GM23338 (cell line): ENCODE results near the gene LYZ. TPM values are rescaled to one million over a fixed set of nuclear protein-coding genes. Genes with fewer than 3 reads are reported as not detected.

Experiments
- ATAC-seq: fragments of 200-7000 bp; cut with Tn5 transposase; 3 replicates; pipeline ENCODE4 v1.9.1; 2020
- DNase-seq: peaks from one replicate; pipeline ENCODE4 v3.0.0-alpha.2; 2015; ENCODE audit warnings: low spot score
- H2AFZ ChIP-seq: fragments of 200-600 bp; sonication (generic); 2 replicates; pipeline ENCODE4 v1.8.0; 2016; ENCODE audit warnings: antibody characterized with exemption, mild to moderate bottlenecking, moderate library complexity
- H3F3A ChIP-seq: fragments of 200-600 bp; sonication (generic); replicated peaks from 2 replicates; pipeline ENCODE4 v1.8.0; 2017; ENCODE audit warnings: antibody characterized with exemption, mixed run types, low read depth
- H3K27ac ChIP-seq: fragments of 200-600 bp; sonication (generic); 2 replicates; pipeline ENCODE4 v1.6.1; 2016; ENCODE audit warnings: low read depth
- H3K27me3 ChIP-seq: fragments of 200-600 bp; sonication (generic); 2 replicates; pipeline ENCODE4 v1.8.0; 2016; ENCODE audit warnings: mild to moderate bottlenecking, mixed run types, moderate library complexity; ENCODE audit not compliant: insufficient read depth
- H3K36me3 ChIP-seq: fragments of 200-600 bp; sonication (generic); 2 replicates; pipeline ENCODE4 v1.8.0; 2016; ENCODE audit warnings: mild to moderate bottlenecking; ENCODE audit not compliant: insufficient read depth
- H3K4me1 ChIP-seq: fragments of 200-600 bp; sonication (generic); 2 replicates; pipeline ENCODE4 v1.8.0; 2016; ENCODE audit warnings: mild to moderate bottlenecking, moderate library complexity; ENCODE audit not compliant: insufficient read depth
- H3K4me2 ChIP-seq: fragments of 200-600 bp; sonication (generic); 2 replicates; pipeline ENCODE4 v1.7.1; 2017; ENCODE audit warnings: mixed run types
- H3K4me3 ChIP-seq: fragments of 200-600 bp; sonication (generic); 2 replicates; pipeline ENCODE4 v1.6.1; 2016; ENCODE audit warnings: mixed run types
- H3K79me2 ChIP-seq: fragments of 200-600 bp; sonication (generic); replicated peaks from 2 replicates; pipeline ENCODE4 v1.8.0; 2017; ENCODE audit warnings: mild to moderate bottlenecking; ENCODE audit not compliant: insufficient read depth
- H3K9me2 ChIP-seq: fragments of 200-600 bp; sonication (generic); 2 replicates; pipeline ENCODE4 v1.8.0; 2017; ENCODE audit not compliant: insufficient read depth
- H4K20me1 ChIP-seq: fragments of 200-600 bp; sonication (generic); replicated peaks from 2 replicates; pipeline ENCODE4 v1.8.0; 2017; ENCODE audit warnings: mild to moderate bottlenecking; ENCODE audit not compliant: insufficient read depth
- H3K27ac Mint-ChIP-seq: 2 replicates; pipeline ENCODE4 v1.8.0; 2020; ENCODE audit warnings: inconsistent platforms, mild to moderate bottlenecking, moderate library complexity, mixed read lengths
- H3K27me3 Mint-ChIP-seq: 3 replicates; pipeline ENCODE4 v1.8.0; 2022; ENCODE audit warnings: low read depth, mild to moderate bottlenecking, moderate library complexity, mixed read lengths, inconsistent platforms; ENCODE audit not compliant: insufficient read depth, poor library complexity
- H3K36me3 Mint-ChIP-seq: 3 replicates; pipeline ENCODE4 v1.8.0; 2021; ENCODE audit warnings: low read depth, mild to moderate bottlenecking, inconsistent platforms, moderate library complexity, mixed read lengths
- H3K4me1 Mint-ChIP-seq: 3 replicates; pipeline ENCODE4 v1.8.0; 2020; ENCODE audit warnings: mild to moderate bottlenecking, inconsistent platforms, mixed read lengths
- H3K4me3 Mint-ChIP-seq: 3 replicates; pipeline ENCODE4 v1.8.0; 2021; ENCODE audit warnings: moderate library complexity, mild to moderate bottlenecking, inconsistent platforms, mixed read lengths
- H3K9me3 Mint-ChIP-seq: 3 replicates; pipeline ENCODE4 v1.8.0; 2020; ENCODE audit warnings: moderate library complexity, mild to moderate bottlenecking, inconsistent platforms, mixed read lengths
- CREB1 ChIP-seq: fragments of 250-450 bp; sonication (Bioruptor Pico); IDR thresholded peaks from 2 replicates; pipeline ENCODE4 v1.5.0; 2020; ENCODE audit warnings: low read depth, mild to moderate bottlenecking, moderate library complexity
- ETS1 ChIP-seq: IDR thresholded peaks from 2 replicates; pipeline ENCODE4 v1.6.1; 2016; ENCODE audit warnings: antibody characterized with exemption
- EZH2 ChIP-seq: fragments of 200-600 bp; sonication (generic); IDR thresholded peaks from one replicate; pipeline ENCODE4 v1.8.0; 2017; ENCODE audit warnings: antibody characterized with exemption, mild to moderate bottlenecking, low read depth; ENCODE audit not compliant: unreplicated experiment
- EZH2phosphoT487 ChIP-seq: fragments of 200-600 bp; sonication (generic); IDR thresholded peaks from one replicate; pipeline ENCODE4 v1.8.1; 2018; ENCODE audit warnings: antibody characterized with exemption; ENCODE audit not compliant: unreplicated experiment
- JUNB ChIP-seq: IDR thresholded peaks from one replicate; pipeline ENCODE4 v1.6.1; 2016; ENCODE audit warnings: antibody characterized with exemption; ENCODE audit not compliant: unreplicated experiment
- NANOG ChIP-seq: IDR thresholded peaks from 2 replicates; pipeline ENCODE4 v1.6.1; 2016; ENCODE audit warnings: antibody characterized with exemption, borderline replicate concordance
- POLR2AphosphoS5 ChIP-seq: IDR thresholded peaks from 2 replicates; pipeline ENCODE4 v1.6.1; 2016; ENCODE audit warnings: antibody characterized with exemption, low read depth
- STAT1 ChIP-seq: IDR thresholded peaks from one replicate; pipeline ENCODE4 v1.6.1; 2016; ENCODE audit warnings: antibody characterized with exemption; ENCODE audit not compliant: unreplicated experiment
- ZNF114 ChIP-seq: fragments of 250-450 bp; sonication (Bioruptor Pico); IDR thresholded peaks from 2 replicates; pipeline ENCODE4 v1.5.0; 2020; ENCODE audit warnings: mild to moderate bottlenecking, moderate library complexity
- ZNF331 ChIP-seq: fragments of 250-450 bp; sonication (Bioruptor Pico); IDR thresholded peaks from 2 replicates; pipeline ENCODE4 v1.5.0; 2020; ENCODE audit warnings: low read depth, mild to moderate bottlenecking, moderate library complexity
- polyA plus RNA-seq: library from polyadenylated mRNA; unstranded; fragments of >200 nt; fragmentation: Nextera tagmentation; extraction: Ambion mirVana; gene quantifications from 2 replicates; pipeline ENCODE4 v1.2.1, GENCODE V29; 2016
- total RNA-seq: library from RNA; depleted of rRNA; stranded (reverse); fragments of >200 nt; shearing (Covaris generic); gene quantifications from 2 replicates; pipeline ENCODE4 v1.2.3, GENCODE V29; 2014
- TF ChIP-seq, protein P1 (sequence below): fragments of 250-450 bp; sonication (Bioruptor Pico); IDR thresholded peaks from 2 replicates; pipeline ENCODE4 v1.5.0; 2020; ENCODE audit warnings: mild to moderate bottlenecking, moderate library complexity
- TF ChIP-seq, protein P2 (sequence below): IDR thresholded peaks from one replicate; pipeline ENCODE4 v1.6.1; 2018; ENCODE audit warnings: antibody characterized with exemption; ENCODE audit not compliant: unreplicated experiment
- TF ChIP-seq, protein P3 (sequence below), 2 experiments: fragments of 200-600 bp in 1 of 2; sonication (generic) in 1 of 2; conservative IDR thresholded peaks; 2 replicates each; pipeline versions ENCODE4 v1.5.1 to v1.6.1; 2016 to 2017; ENCODE audit warnings: antibody characterized with exemption in 2 of 2, low read depth in 2 of 2, mild to moderate bottlenecking in 2 of 2, moderate library complexity in 1 of 2

The LYZ gene
- total and polyA plus RNA-seq, 2 experiments from 2014 or later: not detected

- H3K27me3 ChIP-seq: no peaks in the 10 kb centered on the region
- no peaks in the 10 kb centered on the region for H4K20me1 ChIP-seq
- Mint-ChIP-seq H3K27ac (no peak overlapping the region), H3K27me3 (peaks cover 2% of the 10 kb centered on the region), H3K9me3 (no peaks in the 10 kb centered on the region), H3K36me3 (no peaks in the 10 kb centered on the region), H3K4me1 (peaks cover 12% of the 10 kb centered on the region), H3K4me3 (no peak overlapping the region)
- TF ChIP-seq STAT1 (no peak), EZH2 (no peak), JUNB (no peak), CREB1 (no peak), POLR2AphosphoS5 (no peak), ETS1 (no peak), NANOG (no peak), ZNF331 (no peak), EZH2phosphoT487 (no peak), ZNF114 (no peak)
- TF ChIP-seq, protein P1, sequence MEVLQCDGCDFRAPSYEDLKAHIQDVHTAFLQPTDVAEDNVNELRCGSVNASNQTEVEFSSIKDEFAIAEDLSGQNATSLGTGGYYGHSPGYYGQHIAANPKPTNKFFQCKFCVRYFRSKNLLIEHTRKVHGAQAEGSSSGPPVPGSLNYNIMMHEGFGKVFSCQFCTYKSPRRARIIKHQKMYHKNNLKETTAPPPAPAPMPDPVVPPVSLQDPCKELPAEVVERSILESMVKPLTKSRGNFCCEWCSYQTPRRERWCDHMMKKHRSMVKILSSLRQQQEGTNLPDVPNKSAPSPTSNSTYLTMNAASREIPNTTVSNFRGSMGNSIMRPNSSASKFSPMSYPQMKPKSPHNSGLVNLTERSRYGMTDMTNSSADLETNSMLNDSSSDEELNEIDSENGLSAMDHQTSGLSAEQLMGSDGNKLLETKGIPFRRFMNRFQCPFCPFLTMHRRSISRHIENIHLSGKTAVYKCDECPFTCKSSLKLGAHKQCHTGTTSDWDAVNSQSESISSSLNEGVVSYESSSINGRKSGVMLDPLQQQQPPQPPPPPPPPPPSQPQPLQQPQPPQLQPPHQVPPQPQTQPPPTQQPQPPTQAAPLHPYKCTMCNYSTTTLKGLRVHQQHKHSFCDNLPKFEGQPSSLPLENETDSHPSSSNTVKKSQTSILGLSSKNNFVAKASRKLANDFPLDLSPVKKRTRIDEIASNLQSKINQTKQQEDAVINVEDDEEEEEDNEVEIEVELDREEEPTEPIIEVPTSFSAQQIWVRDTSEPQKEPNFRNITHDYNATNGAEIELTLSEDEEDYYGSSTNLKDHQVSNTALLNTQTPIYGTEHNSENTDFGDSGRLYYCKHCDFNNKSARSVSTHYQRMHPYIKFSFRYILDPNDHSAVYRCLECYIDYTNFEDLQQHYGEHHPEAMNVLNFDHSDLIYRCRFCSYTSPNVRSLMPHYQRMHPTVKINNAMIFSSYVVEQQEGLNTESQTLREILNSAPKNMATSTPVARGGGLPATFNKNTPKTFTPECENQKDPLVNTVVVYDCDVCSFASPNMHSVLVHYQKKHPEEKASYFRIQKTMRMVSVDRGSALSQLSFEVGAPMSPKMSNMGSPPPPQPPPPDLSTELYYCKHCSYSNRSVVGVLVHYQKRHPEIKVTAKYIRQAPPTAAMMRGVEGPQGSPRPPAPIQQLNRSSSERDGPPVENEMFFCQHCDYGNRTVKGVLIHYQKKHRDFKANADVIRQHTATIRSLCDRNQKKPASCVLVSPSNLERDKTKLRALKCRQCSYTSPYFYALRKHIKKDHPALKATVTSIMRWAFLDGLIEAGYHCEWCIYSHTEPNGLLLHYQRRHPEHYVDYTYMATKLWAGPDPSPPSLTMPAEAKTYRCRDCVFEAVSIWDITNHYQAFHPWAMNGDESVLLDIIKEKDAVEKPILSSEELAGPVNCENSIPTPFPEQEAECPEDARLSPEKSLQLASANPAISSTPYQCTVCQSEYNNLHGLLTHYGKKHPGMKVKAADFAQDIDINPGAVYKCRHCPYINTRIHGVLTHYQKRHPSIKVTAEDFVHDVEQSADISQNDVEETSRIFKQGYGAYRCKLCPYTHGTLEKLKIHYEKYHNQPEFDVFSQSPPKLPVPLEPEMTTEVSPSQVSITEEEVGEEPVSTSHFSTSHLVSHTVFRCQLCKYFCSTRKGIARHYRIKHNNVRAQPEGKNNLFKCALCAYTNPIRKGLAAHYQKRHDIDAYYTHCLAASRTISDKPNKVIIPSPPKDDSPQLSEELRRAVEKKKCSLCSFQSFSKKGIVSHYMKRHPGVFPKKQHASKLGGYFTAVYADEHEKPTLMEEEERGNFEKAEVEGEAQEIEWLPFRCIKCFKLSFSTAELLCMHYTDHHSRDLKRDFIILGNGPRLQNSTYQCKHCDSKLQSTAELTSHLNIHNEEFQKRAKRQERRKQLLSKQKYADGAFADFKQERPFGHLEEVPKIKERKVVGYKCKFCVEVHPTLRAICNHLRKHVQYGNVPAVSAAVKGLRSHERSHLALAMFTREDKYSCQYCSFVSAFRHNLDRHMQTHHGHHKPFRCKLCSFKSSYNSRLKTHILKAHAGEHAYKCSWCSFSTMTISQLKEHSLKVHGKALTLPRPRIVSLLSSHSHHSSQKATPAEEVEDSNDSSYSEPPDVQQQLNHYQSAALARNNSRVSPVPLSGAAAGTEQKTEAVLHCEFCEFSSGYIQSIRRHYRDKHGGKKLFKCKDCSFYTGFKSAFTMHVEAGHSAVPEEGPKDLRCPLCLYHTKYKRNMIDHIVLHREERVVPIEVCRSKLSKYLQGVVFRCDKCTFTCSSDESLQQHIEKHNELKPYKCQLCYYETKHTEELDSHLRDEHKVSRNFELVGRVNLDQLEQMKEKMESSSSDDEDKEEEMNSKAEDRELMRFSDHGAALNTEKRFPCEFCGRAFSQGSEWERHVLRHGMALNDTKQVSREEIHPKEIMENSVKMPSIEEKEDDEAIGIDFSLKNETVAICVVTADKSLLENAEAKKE (CRISPR knock-in tag): no peak
- TF ChIP-seq, protein P2, sequence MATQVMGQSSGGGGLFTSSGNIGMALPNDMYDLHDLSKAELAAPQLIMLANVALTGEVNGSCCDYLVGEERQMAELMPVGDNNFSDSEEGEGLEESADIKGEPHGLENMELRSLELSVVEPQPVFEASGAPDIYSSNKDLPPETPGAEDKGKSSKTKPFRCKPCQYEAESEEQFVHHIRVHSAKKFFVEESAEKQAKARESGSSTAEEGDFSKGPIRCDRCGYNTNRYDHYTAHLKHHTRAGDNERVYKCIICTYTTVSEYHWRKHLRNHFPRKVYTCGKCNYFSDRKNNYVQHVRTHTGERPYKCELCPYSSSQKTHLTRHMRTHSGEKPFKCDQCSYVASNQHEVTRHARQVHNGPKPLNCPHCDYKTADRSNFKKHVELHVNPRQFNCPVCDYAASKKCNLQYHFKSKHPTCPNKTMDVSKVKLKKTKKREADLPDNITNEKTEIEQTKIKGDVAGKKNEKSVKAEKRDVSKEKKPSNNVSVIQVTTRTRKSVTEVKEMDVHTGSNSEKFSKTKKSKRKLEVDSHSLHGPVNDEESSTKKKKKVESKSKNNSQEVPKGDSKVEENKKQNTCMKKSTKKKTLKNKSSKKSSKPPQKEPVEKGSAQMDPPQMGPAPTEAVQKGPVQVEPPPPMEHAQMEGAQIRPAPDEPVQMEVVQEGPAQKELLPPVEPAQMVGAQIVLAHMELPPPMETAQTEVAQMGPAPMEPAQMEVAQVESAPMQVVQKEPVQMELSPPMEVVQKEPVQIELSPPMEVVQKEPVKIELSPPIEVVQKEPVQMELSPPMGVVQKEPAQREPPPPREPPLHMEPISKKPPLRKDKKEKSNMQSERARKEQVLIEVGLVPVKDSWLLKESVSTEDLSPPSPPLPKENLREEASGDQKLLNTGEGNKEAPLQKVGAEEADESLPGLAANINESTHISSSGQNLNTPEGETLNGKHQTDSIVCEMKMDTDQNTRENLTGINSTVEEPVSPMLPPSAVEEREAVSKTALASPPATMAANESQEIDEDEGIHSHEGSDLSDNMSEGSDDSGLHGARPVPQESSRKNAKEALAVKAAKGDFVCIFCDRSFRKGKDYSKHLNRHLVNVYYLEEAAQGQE: no peak
- TF ChIP-seq, protein P3, sequence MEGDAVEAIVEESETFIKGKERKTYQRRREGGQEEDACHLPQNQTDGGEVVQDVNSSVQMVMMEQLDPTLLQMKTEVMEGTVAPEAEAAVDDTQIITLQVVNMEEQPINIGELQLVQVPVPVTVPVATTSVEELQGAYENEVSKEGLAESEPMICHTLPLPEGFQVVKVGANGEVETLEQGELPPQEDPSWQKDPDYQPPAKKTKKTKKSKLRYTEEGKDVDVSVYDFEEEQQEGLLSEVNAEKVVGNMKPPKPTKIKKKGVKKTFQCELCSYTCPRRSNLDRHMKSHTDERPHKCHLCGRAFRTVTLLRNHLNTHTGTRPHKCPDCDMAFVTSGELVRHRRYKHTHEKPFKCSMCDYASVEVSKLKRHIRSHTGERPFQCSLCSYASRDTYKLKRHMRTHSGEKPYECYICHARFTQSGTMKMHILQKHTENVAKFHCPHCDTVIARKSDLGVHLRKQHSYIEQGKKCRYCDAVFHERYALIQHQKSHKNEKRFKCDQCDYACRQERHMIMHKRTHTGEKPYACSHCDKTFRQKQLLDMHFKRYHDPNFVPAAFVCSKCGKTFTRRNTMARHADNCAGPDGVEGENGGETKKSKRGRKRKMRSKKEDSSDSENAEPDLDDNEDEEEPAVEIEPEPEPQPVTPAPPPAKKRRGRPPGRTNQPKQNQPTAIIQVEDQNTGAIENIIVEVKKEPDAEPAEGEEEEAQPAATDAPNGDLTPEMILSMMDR (conservative IDR thresholded peaks at IDR 0.05; ENCODE audit: low read depth in 2 of 2): no peak
- no peak overlapping the region for H3K27ac ChIP-seq
- H3K36me3 ChIP-seq: no peaks in the 10 kb centered on the region
- H3F3A ChIP-seq: no peaks in the 10 kb centered on the region
- peak overlapping the region; percentile 87 for H2AFZ ChIP-seq
- H3K4me3 ChIP-seq: no peak overlapping the region
- no peaks in the 10 kb centered on the region for H3K4me1 ChIP-seq
- no peaks in the 10 kb centered on the region for H3K9me2 ChIP-seq
- H3K4me2 ChIP-seq: no peak overlapping the region
- DNase-seq: no peak
- peak; percentile 31 for ATAC-seq
- H3K79me2 ChIP-seq: no peaks in the 10 kb centered on the region
Measured at GRCh38 chr12:69341328-69341727, 6.9 kb upstream of the LYZ start.
